ENCODE measurements around the gene PCDH7.

The PCDH7 gene

DNA sequence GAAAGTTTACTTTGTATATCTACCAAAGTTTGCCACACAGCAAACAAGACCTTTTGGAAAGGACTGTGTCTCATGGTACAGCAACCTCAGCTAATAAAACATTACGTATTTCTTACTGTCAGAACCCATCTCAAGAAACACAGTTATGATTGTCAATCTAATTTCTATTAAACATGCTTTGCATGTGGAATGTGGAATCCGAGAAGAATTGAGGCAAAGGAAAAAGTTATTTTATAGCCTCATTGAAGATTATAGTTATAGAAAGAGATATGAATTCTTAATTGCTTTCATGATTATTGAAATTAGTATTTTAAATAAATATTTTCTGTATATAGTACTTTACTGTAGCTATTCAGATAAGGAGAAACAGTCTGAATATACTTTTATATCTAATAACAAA is 5.4 kb downstream of the PCDH7 start:
- no peak for DNase-seq (ENCODE audit: low read depth, low spot score)

DNA sequence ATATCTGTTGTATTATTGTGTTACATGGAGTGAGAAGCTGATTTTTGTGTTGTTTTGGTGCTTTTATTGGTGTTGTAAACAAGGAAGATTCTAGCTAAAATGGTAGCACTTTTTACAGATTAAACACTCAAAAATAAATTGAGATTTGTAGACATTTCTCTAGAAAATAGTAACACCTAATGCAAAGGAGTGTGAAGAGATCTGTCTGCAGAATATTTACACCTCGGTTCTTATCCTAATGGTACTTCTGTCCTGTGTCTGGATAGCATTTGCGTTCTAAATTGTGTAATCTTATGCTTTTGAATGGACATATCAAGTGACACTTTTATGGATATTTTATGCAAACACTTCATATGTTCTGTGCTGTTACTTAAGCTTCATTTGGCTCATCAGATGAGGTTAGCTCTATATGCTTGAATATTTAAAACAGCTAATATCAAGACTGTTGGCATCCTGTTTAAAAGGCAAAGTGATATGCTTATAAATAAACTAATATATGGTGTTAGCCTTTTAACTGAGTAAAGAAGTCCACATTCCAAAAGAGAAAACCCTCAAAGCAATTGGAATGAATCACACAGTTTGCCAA is 6.0 kb downstream of the PCDH7 start:
- DNase-seq (ENCODE audit: low read depth, low spot score), result peak; percentile 6

DNA sequence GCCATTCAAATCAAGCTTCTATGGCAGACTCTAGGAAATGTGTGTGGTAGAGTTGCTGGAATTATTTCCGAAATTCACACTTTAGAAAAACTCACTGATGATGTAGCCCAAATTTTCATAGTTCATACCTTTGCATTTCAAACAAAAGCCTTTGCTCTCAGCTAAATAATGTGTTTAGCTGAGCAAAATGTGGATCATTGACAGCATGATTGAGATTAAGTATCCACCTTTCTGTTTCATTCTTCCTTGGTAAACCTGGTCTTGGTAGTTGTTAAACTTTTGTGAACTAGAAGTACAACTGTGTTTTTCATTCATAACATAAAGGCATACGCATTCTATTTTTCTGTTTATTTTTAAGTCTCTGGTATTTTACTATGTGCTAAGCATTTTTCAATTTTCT is 7.2 kb downstream of the PCDH7 start:
- DNase-seq (ENCODE audit: low read depth, low spot score), result no peak

DNA sequence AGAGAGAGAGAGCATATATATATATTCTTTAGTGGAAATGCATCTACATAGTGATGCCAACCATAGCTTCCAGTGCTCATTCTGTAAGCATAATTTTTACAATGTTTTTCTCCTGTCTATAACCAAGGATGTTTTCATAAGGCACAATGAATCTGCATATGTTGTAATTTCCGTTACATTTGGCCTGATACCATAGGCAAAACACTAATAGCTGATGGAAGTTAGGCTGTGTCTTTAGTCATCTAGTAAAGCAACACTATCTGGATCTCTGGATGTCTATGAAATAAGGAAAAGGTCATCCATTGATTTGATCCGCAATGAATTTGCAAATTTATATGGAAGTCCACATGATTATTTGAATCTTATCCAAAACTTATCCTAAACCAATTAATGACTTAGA is 8.1 kb downstream of the PCDH7 start:
- DNase-seq (ENCODE audit: low read depth, low spot score), result no peak

DNA sequence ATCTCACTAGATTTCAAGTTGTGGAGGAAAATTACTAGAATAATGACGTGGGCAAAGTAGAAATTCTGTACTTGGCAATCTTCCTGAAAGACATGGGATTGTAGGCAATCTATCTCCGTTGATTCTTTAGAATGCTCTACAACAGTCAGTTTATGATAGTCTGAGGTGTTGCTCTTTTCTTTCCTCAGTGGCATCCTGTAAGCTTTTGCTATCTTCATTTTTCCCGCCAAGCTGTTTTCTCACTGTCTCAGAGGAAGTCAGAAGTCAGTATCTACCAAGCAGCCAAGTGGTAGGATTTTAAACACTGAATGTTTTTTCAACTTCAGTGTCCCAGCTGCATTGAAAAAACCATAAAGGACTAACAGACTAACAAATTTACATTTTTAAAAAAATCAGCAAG is 23.7 kb downstream of the PCDH7 start:
- DNase-seq (ENCODE audit: low read depth, low spot score), result no peak

DNA sequence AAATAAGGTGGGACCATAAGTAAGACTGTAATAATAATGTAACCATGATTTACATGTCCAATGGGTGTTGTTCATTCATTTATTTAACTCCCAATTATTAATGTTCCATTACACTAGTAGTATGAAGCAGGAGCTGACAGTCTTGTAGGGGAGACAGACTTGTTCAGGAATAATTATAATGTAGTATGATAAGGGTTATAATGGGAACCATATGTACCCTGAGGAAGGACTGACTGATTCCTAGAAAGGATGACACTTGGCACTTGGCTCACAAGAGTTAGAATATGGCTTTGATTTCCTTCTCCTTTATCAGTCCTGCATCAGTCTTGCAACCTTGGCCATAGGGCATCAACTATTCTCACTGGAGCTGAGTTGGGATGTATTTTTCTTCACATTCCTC is 24.2 kb downstream of the PCDH7 start:
- no peak for DNase-seq (ENCODE audit: low read depth, low spot score)

DNA sequence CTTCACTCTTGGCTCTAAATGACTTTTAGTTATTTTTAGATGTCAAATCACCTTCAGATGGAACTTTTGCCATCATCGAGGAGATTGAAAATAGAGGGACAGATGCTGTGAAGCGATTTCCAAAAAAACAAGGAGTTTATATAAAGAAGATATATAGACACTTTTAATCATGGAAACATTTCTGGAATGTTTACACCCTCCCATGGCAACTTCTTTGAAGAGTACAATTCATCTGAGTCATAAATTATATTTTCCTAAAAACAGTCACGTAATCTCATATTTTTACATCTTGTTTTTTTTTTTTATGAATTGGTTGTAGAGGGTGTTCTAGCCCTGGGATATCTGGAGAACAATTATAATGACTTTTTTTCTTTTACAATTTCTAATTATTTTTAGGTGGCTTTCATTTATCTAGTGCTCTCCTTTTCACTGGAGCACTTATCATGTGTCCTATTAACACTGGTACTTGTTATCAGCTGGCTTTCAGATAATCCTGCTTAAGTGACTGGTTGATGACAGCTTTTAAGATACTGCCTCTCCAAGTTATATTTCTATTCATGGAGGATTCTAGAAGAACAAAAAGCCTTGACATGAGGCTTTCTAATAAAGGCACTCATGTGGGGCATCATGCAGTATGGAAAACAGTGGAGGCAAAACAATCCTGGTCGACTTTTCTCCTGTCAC is 24.9 kb downstream of the PCDH7 start:
- DNase-seq (ENCODE audit: low read depth, low spot score), result no peak

DNA sequence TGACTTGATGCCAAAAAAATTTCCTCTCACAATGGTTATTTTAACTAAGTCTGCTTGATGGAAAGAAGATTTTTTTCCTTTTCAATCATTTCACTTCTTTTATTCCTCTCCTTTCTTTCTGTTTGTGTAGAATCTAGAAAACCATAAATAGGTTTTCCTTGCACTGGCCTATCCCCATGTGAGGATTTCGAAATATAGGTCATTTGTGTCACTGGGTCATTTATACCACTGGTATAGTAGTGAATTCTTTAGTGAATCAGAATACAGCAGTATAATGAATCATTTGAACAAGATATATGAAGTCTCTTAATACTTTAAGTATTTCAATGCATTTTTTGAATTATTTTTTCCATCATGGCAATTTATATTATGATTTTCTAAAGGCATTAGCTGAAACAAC is 26.6 kb downstream of the PCDH7 start:
- DNase-seq (ENCODE audit: low read depth, low spot score), result no peak

DNA sequence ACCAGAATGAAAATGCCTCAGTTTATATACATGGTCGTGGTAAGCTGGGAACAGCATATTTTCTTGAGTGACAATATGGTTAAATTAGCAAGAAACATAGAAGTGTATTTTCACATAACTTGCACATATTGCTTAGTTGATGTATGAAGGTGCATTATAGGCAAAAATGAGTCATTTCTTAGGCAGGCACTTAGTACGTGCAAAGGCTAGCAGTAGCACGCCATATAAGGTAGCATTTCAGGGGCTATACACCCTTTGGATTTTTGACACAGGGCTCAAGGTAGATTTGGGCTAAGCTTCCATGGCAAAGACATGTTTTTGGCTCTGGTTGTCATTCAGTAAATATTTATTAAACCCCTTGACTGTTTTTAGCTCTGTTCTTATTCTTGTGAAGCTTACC is 33.1 kb downstream of the PCDH7 start:
- DNase-seq (ENCODE audit: low read depth, low spot score), result peak; percentile 34

DNA sequence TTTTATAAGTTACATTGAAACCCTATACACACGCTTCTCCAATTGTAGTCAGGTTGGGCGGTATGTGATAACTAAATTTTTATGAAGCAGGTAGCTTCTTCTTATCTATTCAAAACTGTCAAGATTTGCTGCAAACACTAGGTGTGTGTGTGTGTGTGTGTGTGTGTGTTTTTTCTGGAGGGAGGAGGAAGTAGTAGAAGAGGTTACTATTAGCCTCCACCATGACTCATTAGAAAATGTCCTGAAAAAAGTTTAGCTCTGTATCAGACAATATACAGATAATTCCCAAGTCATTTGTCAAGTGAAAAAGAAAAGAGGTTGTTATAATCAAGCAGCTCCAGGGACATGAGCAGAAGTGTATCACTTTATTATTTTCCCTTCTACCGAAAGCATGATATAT is 33.9 kb downstream of the PCDH7 start:
- peak; percentile 16 for DNase-seq (ENCODE audit: low read depth, low spot score)

DNA sequence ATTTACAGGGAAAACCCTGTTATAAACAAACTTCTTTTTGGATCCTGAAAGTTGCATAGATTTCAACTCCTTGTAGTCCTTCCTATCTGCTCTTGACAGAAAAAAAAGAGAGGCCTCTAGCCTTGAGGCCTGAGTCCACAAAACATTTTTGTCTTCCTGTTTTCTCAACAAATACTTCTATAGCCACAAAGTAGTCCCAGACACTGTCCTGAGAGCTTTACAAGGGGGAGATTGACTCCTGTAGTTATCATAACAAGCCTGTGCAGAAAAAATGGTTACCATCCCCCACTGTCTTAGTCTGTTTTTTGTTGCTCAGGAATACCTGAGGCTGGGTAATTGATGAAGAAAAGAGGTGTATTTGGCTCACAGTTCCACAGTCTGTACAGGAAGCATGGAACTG is 35.2 kb downstream of the PCDH7 start:
- peak; percentile 23 for DNase-seq (ENCODE audit: low read depth, low spot score)

DNA sequence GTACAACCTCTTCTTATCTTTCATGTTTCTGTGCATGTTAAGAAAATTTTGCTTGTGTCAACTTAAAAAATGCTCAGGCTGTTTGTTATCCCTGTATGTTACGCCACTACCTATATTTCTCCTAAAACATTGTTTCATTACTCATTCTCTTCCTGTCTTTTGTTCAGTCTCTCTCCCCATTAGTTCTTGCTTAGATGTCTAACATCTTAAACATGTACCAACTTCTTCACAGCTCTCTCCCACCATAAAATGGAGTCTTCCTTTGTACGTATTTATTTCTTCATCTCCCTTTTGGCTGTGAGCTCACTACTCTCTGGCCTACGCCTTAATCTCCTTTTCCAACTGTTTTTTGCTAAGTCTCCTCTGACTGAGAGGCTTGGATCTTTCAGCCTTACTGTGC is 36.4 kb downstream of the PCDH7 start:
- no peak for DNase-seq (ENCODE audit: low read depth, low spot score)

DNA sequence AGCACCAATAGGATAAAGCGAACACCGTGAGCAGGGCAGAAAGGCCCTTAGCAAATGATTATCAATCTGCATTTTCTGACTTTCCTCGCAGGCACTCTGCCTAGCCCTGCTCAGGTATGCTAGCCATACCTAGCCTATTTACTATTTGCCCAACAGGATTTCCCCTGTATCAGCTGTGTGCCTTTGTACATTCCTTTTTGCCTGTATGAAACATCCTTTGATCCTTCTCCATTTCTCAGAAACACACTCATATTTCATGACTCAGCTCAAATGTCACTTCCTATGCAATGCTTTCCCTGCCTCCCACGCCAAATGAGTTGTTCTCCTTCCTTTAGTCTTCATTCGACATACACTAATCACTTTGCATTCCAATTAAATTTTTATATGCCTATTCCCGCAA is 37.2 kb downstream of the PCDH7 start:
- DNase-seq (ENCODE audit: low read depth, low spot score), result peak; percentile 73

DNA sequence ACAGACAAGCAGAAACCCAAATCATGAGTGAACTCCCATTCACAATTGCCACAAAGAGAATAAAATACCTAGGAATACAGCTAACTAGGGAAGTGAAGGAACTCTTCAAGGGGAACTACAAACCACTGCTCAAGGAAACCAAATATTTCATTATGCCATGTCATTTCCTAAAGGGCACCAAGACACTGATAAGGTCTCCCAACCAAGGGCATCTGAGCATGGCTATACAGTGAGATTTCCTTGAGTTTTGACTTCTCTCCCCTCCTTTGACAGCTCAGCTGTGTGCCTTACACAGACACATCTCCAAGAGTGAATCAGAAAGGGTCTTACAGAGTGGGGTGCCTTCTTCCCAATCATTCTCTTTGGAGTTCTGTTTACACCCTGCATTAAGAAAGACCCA is 40.4 kb downstream of the PCDH7 start:
- no peak for DNase-seq (ENCODE audit: low read depth, low spot score)

DNA sequence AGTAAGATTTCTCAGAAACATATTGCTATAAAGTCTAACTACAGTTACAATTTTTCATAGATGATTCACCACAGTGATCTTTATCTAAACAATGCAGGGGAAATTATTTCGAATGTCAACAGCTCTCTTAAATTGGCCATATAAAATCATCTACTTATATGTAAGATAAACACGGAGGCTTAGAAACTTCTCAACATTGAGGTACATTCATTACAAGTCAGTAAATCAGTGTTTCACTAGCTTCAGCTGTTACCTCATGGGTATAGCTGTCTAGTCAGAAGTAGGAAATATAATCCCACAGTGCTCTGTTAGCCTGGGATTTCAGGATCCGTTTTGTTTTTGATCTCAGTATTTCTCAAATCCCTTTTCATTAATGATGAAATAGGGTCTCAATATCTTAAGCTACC is 43.2 kb downstream of the PCDH7 start:
- DNase-seq (ENCODE audit: low read depth, low spot score), result no peak

DNA sequence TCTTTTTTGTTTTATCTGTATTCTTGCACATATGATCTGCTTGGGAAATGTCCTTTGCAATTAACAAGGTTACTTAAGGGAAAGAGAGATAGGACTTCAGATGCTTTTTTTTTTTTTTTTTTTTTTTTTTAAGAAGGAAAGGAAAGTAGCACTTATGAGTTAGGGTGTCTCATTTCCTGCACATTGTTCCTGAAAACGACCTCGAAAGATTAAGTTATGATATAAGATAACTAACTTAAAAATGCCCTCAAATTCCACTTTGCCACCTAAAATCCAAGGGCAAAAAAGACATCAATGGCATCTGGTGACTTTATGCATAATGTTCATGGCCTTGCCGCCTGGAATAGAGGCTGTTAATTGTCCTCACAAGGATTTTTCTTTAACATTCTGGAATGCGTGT is 44.9 kb downstream of the PCDH7 start:
- no peak for DNase-seq (ENCODE audit: low read depth, low spot score)

DNA sequence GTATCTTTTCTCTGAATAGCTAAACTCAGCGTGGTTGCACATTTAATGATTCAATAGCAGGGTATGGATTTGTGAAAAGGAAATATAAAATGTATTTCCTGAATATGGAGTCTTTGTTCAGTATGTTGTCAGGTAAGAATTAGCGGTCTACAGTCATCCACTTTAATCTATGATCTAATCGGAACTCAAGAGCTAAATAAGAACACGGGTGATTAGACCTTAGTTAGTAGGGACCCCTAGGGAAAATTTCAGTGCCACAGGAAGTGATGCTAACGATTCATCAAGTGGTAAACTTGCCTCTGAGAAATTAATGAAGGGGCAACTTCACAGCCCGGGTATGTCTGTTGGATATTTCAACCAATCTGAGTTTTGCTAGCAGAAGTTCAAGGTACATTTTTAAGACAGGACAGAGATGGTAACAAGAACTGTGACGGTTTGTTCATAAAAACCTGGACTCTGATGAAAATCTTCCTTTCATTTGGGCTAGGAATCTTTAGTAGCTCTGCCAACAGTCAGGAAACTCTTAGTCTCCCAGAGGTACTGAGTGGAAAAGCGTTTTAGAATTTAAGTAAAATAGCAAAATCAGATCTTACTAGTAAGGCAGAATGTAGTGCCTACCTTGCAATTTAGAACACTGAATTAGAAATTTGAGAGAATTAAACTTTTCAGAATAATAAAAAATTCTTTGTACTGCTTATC is 47.1 kb downstream of the PCDH7 start:
- DNase-seq (ENCODE audit: low read depth, low spot score), result no peak

DNA sequence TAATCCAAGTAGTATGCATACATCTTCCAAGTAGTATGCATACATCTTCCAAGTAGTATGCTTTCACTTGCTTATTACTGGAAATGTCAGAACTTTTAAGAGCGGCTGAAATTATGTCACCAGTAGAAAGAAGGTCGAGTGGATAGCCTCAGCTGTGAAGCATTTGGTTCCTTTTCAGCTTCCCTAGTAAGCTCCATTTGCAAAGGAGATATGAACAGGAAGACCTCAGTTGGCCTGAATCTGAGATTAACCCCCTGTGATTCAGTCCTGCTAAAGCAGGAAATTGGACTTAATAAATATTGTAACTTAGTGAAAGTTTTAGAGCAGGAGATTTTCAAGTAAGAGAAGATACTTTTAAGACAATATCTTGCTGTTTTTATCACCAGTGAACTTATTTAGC is 48.1 kb downstream of the PCDH7 start:
- DNase-seq (ENCODE audit: low read depth, low spot score), result no peak

DNA sequence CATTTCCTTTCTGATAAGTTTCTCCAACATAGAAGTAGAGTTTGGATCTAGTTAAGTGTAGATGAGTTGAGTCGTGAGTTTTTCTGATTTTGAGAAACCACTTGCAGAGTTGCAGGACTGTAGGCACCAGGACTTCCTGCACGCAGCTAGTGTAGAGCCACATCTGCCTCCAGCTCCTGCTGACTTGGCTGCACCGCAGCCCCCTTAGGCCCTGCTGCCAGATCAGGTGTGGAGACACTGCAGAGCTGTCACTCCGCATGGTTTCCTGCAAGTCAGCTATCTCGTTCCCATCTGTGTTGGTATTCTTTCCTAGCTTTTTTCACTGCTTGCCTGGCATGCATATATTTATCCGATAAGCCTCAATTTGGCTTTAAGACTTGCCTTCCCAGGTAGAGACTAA is 48.9 kb downstream of the PCDH7 start:
- DNase-seq (ENCODE audit: low read depth, low spot score), result no peak

DNA sequence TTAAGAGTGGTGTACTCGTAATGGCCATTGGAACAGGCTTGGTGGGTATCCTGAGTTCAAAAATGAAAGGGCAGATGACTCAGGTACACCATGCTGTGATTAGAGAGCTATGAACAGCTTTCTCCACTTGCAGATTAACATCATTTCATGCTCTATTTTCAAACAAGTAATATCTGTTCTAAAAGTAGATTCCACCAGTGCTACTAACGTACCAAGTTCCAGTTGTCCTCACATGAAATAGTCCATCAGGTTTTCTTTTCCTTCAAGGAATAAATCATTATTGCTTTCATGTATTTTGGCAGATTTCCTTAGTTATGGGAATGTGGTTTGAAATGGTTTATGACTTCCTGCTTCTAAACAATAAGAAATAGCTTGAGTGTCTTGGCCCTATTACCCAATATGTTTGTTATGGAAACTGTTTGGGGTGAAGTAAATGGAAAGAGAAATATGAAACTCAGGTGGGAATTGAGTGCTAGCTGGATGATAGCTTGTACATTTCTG is 49.9 kb downstream of the PCDH7 start:
- peak; percentile 30 for DNase-seq (ENCODE audit: low read depth, low spot score)

DNA sequence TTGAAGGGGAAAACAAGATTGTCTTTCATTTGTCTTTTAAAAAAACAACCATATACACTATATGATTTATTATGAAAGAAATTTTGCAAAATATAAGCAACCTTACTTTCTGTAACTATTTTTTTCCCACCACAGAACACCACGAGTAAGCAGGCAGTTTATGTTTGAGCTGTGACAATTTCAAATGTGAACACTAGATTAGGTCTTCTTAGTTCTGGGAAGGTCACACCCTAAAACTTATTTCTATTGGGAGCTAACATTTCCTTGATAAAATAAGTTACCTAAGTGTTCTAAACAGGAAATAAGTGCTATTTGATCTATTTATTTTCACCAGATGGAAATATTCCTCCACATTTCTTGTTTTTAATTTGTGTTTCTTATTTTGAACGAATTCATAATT is 50.6 kb downstream of the PCDH7 start:
- no peak for DNase-seq (ENCODE audit: low read depth, low spot score)

DNA sequence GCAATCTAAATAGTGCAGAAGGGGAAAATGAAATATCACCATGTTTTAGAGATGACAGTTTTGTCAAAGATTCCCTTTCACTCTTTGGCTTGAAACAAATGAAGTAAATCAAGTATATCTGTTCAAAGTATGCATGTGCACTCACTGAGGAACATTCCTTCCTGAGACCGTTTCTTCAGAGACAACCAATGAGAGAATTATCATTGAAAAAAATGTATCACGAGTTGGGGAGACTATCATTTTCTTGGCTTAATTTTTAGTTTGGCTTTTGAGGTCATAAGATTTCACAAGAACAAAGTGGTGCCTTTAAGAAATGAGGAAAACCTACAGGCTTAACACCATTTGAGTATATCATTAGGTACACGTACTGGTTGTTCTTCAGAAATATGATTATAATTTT is 56.3 kb downstream of the PCDH7 start:
- DNase-seq (ENCODE audit: low read depth, low spot score), result no peak

DNA sequence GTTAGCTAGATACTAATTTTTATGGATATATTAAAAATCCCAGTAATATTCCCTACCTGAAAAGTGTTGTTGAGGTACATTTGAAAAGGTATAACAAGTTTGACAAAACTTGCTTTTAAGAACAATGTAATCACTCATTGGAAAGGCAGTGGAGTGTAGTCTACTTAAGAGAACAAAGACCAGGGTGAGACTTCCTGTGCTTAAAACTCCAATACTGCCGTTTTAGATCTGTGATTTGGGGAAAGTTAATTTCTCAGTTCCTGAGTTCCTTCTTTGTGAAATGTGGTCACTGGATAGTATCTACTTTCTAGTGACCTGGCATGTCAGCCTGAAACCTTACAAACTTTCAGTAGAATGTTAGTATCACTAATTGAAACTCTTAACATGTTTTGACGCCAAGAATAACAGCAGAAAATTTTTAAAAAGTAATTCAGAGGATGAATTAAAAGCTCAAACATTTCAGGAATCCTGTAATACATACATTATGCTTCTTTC is 56.8 kb downstream of the PCDH7 start:
- DNase-seq (ENCODE audit: low read depth, low spot score), result peak; percentile 20

Measured in astrocyte of the hippocampus (primary cell).